GM12878 (cell line): ENCODE data around the gene BHLHA15. TPM values are rescaled to one million over a fixed set of nuclear protein-coding genes. Genes with fewer than 3 reads are reported as not detected.

ENCODE experiments used
- CHD1 ChIP-seq: IDR thresholded peaks from 2 replicates; pipeline ENCODE4 v1.6.1; 2012; ENCODE audit warnings: low read depth, low read length, improper control_type of control experiment
- HDAC6 ChIP-seq: fragments of 200-600 bp; sonication (generic); IDR thresholded peaks from one replicate; pipeline ENCODE4 v1.8.0; 2017; ENCODE audit warnings: antibody characterized with exemption; ENCODE audit not compliant: unreplicated experiment
- JUND ChIP-seq: IDR thresholded peaks from 2 replicates; pipeline ENCODE4 v1.6.1; 2012; ENCODE audit warnings: low read depth, mild to moderate bottlenecking, low read length, improper control_type of control experiment, moderate library complexity
- KLF5 ChIP-seq: fragments of 450-650 bp; IDR thresholded peaks from 2 replicates; pipeline ENCODE4 v1.6.1; 2014; ENCODE audit warnings: mild to moderate bottlenecking; ENCODE audit not compliant: partially characterized antibody
- RAD51 ChIP-seq: fragments of 450-650 bp; IDR thresholded peaks from 2 replicates; pipeline ENCODE4 v1.6.1; 2016; ENCODE audit warnings: moderate library complexity, mild to moderate bottlenecking, inconsistent platforms
- RB1 ChIP-seq: fragments of 450-650 bp; formaldehyde crosslinking; IDR thresholded peaks from 2 replicates; pipeline ENCODE4 v1.6.1; 2017; ENCODE audit warnings: mild to moderate bottlenecking, borderline replicate concordance
- SREBF1 ChIP-seq: IDR thresholded peaks from 2 replicates; pipeline ENCODE4 v1.6.1; 2012; ENCODE audit warnings: mild to moderate bottlenecking, low read length
- ZNF384 ChIP-seq: IDR thresholded peaks from 2 replicates; pipeline ENCODE4 v1.6.1; 2012; ENCODE audit warnings: low read depth, mild to moderate bottlenecking, low read length, improper control_type of control experiment, borderline replicate concordance
- polyA plus RNA-seq, 11 experiments: library from polyadenylated mRNA; depleted of rRNA in 4 of 11; unstranded in 6 of 11; stranded (reverse) in 5 of 11; fragments of >200 nt; fragmentation: Nextera tagmentation in 4 of 11; fragmentation: Illumina TruSeq in 1 of 11; extraction: Ambion mirVana in 4 of 11; extraction: Trizol in 1 of 11; gene quantifications; 1 replicate in 1 of 11; 2 replicates in 10 of 11; pipeline versions ENCODE4 v1.2.1 to v1.2.3, GENCODE V29; 2011 to 2016; ENCODE audit warnings: inconsistent platforms in 2 of 11, missing spikeins in 2 of 11, low read depth in 1 of 11
- total RNA-seq, 4 experiments: library from RNA; depleted of rRNA in 3 of 4; stranded (reverse); fragments of >200 nt in 3 of 4; fragmentation: Illumina TruSeq in 1 of 4; extraction: Trizol in 1 of 4; gene quantifications; 2 replicates each; pipeline versions ENCODE4 v1.2.1 to v1.2.3, GENCODE V29; 2013 to 2021
- TF ChIP-seq, protein P1 (sequence below): fragments of 450-650 bp; formaldehyde crosslinking; IDR thresholded peaks from 2 replicates; pipeline ENCODE4 v1.4.0; 2022; ENCODE audit warnings: mild to moderate bottlenecking, moderate library complexity

The BHLHA15 gene
- total and polyA plus RNA-seq, 10 of the 15 experiments (the other 5 are each of a cell fraction or from before 2014, with no cell fraction given): 0.54 to 4.2 (median 2.5) TPM; not detected in 4

GRCh38 chr7:98203261-98203963 lies 7.8 kb upstream of the BHLHA15 start (continued):
- TF ChIP-seq, protein P1, sequence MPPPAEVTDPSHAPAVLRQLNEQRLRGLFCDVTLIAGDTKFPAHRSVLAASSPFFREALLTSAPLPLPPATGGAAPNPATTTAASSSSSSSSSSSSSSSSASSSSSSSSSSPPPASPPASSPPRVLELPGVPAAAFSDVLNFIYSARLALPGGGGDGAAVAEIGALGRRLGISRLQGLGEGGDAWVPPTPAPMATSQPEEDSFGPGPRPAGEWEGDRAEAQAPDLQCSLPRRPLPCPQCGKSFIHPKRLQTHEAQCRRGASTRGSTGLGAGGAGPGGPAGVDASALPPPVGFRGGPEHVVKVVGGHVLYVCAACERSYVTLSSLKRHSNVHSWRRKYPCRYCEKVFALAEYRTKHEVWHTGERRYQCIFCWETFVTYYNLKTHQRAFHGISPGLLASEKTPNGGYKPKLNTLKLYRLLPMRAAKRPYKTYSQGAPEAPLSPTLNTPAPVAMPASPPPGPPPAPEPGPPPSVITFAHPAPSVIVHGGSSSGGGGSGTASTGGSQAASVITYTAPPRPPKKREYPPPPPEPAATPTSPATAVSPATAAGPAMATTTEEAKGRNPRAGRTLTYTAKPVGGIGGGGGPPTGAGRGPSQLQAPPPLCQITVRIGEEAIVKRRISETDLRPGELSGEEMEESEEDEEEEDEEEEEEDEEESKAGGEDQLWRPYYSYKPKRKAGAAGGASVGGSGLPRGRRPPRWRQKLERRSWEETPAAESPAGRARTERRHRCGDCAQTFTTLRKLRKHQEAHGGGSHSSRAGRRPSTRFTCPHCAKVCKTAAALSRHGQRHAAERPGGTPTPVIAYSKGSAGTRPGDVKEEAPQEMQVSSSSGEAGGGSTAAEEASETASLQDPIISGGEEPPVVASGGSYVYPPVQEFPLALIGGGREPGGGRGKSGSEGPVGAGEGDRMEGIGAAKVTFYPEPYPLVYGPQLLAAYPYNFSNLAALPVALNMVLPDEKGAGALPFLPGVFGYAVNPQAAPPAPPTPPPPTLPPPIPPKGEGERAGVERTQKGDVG: no peak
- no peak for TF ChIP-seq SREBF1
- TF ChIP-seq ZNF384: no peak
- no peak for TF ChIP-seq CHD1
- TF ChIP-seq KLF5: no peak
- TF ChIP-seq HDAC6: no peak
- no peak for TF ChIP-seq JUND
- TF ChIP-seq RAD51: no peak
- no peak for TF ChIP-seq RB1
- TF ChIP-seq, all 136 proteins: peak for 21
